ENCODE results near the gene CCNI2.

GRCh38 chr5:132781029-132781428 lies 33.8 kb downstream of the CCNI2 start:
- TF ChIP-seq, protein P1, sequence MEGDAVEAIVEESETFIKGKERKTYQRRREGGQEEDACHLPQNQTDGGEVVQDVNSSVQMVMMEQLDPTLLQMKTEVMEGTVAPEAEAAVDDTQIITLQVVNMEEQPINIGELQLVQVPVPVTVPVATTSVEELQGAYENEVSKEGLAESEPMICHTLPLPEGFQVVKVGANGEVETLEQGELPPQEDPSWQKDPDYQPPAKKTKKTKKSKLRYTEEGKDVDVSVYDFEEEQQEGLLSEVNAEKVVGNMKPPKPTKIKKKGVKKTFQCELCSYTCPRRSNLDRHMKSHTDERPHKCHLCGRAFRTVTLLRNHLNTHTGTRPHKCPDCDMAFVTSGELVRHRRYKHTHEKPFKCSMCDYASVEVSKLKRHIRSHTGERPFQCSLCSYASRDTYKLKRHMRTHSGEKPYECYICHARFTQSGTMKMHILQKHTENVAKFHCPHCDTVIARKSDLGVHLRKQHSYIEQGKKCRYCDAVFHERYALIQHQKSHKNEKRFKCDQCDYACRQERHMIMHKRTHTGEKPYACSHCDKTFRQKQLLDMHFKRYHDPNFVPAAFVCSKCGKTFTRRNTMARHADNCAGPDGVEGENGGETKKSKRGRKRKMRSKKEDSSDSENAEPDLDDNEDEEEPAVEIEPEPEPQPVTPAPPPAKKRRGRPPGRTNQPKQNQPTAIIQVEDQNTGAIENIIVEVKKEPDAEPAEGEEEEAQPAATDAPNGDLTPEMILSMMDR (IDR thresholded peaks at IDR 0.05) = no peak
- no peak for TF ChIP-seq POLR2A (IDR thresholded peaks at IDR 0.05)

Measured in testis (tissue), 2 donors.